Epidermal melanocyte (primary cell): ENCODE results near the gene MMADHC.
"Not testable (repeated sequence)": the region's sequence is repeated elsewhere in the genome, so short reads cannot be mapped to it uniquely, and the experiment has no call there.

Experiments
- DNase-seq: peaks from one replicate; pipeline ENCODE4 v3.0.0; 2011; ENCODE audit warnings: low spot score; ENCODE audit not compliant: insufficient read length

Gene MMADHC

GRCh38 chr2:149595056-149595963, 7.7 kb upstream of the MMADHC start:
- DNase-seq, result no peak

GRCh38 chr2:149594411-149594810, 6.8 kb upstream of the MMADHC start:
- no peak for DNase-seq

- DNase-seq, result no peak
Measured at GRCh38 chr2:149587950-149588487, 444 bp upstream of the MMADHC start.

- no peak for DNase-seq
Measured at GRCh38 chr2:149586898-149587219, 716 bp downstream of the MMADHC start.

- no peak for DNase-seq
Measured at GRCh38 chr2:149586063-149586462, 1.5 kb downstream of the MMADHC start.

- no peak for DNase-seq
Measured at GRCh38 chr2:149585166-149585885, 2.2 kb downstream of the MMADHC start.

GRCh38 chr2:149579972-149580882, 7.3 kb downstream of the MMADHC start:
- no peak for DNase-seq

GRCh38 chr2:149577269-149577668, 10.3 kb downstream of the MMADHC start:
- no peak for DNase-seq

- no peak for DNase-seq
Measured at GRCh38 chr2:149575752-149576151, 11.8 kb downstream of the MMADHC start.

- no peak for DNase-seq
Measured at GRCh38 chr2:149575277-149575676, 12.3 kb downstream of the MMADHC start.

GRCh38 chr2:149573760-149574159, 13.8 kb downstream of the MMADHC start:
- peak; percentile 18 for DNase-seq

GRCh38 chr2:149572102-149572953, 15.2 kb downstream of the MMADHC start:
- DNase-seq, result no peak

GRCh38 chr2:149568138-149568537, 19.4 kb downstream of the MMADHC start:
- DNase-seq, result no peak

- DNase-seq, result no peak
Measured at GRCh38 chr2:149566652-149567051, 20.9 kb downstream of the MMADHC start.

GRCh38 chr2:149565625-149566024, 21.9 kb downstream of the MMADHC start:
- DNase-seq, result not testable (repeated sequence)

GRCh38 chr2:149564983-149565382, 22.6 kb downstream of the MMADHC start:
- DNase-seq, result no peak

- no peak for DNase-seq
Measured at GRCh38 chr2:149564097-149564496, 23.5 kb downstream of the MMADHC start.

- DNase-seq, result no peak
Measured at GRCh38 chr2:149562324-149562723, 25.3 kb downstream of the MMADHC start.

- DNase-seq, result no peak
Measured at GRCh38 chr2:149561309-149561926, 26.2 kb downstream of the MMADHC start.
